HG03442 (cell line): ENCODE measurements around the gene CCDC102B.
"Not testable (repeated sequence)": the region's sequence is repeated elsewhere in the genome, so short reads cannot be mapped to it uniquely, and the experiment has no call there.

Source experiments
- ATAC-seq: cut with Tn5 transposase; IDR thresholded peaks from one replicate; pipeline ENCODE4 v1.9.1; 2021; ENCODE audit warnings: mild to moderate bottlenecking, moderate library complexity; ENCODE audit not compliant: unreplicated experiment

CCDC102B gene

DNA sequence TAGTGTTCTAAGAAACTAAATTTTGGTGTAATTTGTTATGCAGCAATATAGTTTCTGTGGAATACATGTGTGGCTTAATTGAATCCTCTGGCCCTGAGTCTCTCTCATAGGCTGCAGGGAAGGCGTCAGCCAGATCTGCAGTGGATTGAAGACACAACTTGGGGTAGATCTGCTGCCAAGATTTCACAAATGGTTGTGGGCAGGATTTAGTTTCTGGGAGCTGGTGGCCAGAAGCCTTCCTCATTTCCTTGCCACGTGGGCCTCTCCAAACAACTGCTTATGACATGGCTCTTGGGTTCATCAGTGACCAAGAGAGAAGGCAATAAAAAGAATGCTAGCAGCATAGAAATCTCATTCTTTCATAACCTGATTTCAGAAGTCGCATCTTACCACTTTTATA is 28.2 kb downstream of the CCDC102B start:
- ATAC-seq: no peak

DNA sequence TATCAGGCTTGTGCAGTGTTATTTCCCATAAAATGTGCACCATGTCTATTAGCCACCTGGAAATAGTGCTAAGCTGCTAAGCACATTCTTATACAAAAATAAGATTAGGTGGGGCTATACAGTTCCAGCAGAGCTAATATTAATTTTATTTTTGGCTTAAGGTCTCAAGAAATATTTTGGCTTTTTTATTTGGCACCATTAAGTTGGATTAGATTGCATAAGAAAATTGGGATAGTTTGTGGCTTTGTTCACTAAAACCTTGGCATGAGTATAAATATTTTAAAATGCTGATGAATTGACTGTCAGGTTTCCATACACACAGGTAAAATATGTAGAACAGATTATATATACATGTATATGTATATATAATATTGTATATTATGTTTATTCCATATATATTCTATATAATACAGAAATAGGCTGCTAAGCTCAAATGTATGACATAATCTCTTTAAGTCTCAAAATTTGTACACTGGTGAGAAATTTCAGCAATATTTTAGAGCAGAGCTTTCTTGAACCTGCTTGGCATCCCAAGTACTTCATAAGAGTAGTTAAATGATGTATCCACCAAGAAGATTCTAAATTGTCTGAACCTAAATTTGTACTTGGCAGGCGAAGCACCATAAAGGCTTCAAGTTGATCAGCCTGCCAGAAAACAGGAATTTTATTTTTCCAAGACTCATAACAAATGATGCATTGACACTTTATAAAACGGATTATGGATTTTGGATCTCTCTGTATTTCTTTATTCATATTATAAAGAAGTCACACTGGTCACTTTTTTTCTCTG is 32.6 kb downstream of the CCDC102B start:
- no peak for ATAC-seq

DNA sequence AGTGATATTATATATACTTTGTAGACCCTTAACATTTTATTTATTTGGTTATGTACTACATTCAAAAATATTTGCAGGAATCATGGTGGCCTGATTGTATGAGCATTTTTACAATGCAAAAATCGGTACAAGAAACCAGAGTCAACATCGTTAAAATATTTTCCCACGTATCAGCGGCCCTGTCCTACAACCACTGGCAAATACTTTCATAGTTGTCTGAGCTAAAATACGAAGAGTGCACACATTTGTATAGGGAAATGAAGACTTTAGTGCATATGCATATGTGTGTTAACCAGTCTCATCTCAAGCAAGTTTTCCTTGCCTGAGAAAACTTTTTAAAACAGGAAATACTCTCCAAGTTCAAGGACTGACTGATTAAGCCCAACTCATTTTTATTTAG is 35.9 kb downstream of the CCDC102B start:
- ATAC-seq: no peak

DNA sequence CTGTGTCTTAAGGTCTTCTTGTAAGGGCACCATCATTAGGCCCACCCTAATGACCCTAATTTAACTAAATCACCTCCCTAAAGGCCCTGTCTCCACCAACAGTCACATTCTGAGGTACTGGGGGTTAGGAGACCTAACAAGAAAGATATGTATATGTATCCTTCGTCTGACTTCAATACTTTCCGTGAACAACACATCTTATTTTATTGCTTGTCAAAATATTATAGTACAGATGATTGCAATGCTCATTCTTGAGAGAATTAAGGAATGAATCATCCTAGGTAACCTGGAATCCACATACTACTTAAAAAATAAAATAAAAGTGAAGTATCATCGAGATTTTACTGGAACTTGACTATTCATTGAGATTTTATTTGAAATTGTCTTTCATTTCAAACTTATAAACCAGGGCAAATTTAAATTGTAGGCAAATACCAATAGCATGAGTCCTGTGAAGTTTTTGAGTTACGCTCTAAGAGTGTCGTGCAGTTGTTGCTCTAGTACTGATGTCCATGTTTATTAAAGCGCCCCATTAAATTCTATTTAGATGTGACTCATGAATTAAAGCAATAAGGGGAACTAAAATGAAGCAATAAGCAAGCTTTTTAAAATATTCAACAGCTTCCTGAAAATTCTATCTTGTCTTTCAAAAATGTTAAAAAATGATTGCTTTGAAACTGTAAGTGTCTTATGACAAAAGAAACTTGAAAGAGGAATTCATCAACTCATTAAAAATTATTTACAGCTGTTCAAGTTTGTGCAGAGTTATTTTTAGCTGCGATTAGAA is 40.0 kb downstream of the CCDC102B start:
- no peak for ATAC-seq

DNA sequence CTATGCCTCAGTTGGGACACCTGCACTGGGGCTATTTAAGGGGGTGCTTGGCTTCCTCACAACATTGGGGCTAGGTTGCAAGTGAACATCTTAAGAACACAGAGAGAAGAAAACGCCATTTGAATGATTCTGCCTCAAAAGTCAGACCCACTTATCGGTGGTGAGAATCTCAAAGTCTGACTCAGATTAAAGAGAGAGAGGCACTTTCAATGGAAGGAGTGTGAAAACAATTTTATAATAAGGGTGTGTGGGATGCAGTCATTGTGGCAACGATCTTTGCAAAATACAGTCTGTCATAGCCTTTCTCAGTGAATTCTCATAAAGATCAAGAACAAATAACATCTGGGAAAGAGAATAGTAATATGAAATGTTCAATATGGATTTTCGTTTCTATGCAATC is 41.8 kb downstream of the CCDC102B start:
- ATAC-seq: no peak

DNA sequence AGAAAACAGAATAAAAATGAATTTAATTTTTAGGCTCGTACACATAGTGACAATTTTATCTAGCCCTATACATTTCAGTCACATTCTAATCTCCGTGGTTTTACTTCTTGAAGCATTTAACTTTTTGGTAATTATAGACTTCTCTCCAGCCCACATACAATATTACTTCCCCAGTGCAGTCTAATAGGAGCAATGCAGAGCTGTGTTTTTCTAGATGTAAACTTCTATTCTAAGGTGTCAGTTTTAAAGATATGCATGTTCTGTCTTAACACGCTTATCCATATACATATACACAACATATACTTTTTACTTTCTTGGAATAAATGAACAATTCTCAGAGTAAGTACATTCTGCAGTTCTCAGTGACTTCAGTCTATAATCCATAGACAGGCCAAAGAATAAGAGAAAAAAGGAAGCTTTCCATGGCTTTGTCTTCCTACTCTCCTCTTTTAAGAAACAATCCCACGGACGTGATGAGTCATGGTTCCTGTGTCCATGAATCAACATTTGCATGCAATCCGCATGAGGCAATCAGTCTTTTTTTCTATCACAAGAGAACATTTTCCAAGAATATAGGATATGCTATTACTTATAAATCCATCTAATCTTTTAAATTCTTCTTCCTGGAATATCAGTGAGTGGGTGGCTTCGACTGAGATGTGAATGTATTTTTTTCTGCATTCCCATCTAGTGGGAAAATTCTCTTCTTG is 42.8 kb downstream of the CCDC102B start:
- ATAC-seq: no peak

DNA sequence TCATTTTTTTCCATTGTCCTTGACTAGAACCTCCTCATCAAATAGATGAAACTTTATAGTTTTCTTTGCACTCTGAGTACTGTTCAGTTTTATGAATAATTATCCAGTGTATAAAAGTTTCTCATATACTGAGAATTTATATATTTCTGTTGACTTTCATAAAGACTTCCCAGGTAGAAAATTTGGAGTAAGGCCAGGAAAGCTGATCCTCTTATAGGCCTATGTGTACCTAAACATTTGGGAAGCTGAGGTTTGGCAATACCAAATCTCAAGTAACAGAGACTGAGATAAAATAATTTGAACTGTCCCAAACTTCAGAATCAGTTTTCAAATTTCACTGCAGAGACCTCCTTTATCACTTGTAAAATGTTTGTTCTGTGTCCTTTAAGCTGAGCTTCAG is 43.4 kb downstream of the CCDC102B start:
- ATAC-seq: no peak

DNA sequence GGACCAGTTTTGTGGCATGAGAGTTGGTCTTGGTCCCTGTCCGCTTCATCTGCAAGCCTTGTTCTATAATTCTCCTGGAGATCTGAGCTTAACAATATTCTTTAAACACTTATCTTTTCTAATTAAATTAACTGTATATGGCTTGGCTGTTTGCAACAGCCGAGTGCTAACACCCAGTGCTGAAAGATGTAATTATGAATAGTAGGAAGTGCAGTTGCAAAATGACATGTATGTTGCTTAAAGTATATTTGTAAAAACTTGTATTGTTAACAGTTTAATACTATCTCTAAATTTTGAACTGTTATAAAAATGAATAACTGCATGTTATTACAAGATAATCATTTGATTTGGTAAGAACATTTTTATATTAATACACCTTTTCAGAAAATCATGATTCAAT is 45.1 kb downstream of the CCDC102B start:
- ATAC-seq: no peak

DNA sequence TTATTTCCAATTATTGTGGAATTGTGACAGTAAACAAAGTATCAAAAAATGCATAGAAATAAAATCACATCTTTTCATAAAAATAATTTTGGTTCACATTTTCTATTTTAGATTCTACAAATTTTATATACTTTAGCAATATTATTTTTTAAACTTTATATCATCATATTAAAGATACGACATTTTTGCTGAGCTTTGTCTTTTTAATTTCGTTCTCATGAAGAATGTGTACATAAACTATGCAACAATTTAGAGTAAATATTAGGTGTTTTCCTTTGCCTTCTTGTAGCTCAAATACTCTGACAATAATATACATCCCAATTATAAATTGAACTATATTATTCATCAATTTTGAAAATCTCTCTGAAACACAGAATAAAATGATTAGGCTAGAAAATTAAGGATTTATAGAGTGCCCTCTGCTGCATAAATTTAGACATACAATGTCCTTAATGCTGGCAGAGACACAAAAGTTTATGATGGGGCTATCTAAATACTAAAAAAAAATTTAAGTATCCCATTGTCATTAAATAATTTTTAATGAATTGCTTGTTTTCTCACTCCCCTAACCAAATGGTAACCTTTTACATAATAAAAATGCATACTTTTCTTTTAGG is 45.7 kb downstream of the CCDC102B start:
- ATAC-seq: no peak

DNA sequence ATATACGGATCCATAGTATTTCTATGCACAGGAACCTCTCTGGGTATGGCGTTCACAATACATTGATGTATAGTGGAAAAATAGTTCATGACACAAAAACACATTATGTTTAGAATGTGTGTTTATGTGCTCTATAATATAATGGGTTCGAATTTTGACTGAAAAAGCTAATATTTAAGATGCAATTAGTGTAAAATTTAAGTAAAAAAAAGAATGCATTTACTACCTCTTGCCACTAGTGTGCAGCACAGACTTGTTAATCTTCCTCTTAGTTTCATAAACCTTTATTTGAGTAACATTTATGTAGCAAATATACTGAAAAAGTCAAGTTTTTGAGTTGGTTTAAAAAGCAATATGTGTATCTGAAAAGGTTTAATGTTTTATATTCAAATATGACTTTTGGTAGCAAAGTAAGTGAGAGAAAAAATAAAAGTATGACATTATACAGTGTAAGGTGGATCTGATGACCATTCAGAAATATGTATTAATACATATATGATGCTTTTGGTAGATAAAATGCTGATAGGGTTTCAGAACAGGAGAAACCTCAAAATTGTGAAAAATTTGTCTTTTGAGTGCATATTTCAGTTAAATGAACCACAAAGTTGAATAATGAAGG is 49.4 kb downstream of the CCDC102B start:
- ATAC-seq: no peak

DNA sequence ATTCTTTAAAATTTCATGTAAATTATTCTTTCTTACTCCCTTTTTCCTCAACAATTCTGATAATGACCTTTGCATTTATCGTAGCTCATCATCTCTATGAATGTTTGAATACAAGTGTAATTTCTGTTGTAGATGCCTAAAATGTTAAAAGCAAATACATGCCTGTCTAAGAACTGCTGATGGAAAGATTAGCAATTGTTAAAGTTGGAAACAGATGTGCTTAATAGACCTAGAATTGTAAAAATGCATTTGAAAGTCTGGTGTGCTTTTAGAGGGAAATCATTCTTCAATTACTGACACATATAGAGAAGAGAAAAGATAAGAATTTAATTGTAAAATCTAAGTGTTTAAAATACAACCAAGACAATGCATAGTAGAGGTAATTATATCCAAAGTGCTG is 50.4 kb downstream of the CCDC102B start:
- no peak for ATAC-seq

DNA sequence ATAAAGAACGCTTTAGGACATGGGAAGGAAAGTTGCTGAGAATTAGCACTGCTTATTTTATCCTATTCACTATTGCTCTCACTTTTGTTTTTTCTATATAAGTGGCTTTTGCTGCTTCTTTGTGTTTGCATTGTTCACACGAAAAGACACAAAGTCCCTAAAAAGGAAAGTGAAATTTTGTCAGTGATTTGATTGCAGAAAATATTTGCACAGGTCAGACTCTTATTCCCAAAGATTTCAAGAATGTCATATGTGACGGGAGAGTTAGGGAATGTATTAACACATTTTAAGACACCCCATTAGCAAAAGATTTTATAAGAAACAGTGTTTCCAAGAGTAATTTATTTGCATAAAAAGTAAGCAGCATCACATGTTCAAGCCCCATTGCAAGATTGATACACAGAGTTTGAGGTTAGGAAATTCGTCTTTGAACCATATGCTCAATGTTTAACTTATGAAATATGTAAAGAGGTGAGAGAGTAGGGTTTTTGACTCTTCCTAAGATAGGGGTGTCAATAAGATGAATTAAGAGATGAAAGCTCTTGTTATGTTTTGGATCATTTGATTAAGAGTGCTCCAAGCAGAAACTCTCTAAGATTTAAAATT is 57.0 kb downstream of the CCDC102B start:
- ATAC-seq: no peak

DNA sequence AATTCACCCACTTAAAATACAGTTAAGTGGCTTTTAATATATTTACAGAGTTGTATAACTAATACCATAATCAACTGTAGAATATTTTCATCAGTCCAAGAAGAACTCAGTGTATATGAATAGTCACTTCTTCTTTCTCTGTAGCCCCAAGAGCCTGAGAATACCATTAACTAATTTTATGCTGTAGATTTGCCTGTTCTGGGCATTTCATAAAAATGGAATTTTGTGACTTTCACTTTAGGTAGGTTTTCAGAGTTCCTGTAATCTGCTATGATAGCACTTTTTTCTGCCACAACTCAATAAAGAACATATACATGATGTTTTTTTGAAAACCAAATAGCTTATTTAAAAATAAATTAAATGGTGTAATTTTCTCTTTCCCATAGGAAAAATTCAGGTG is 57.6 kb downstream of the CCDC102B start:
- no peak for ATAC-seq

DNA sequence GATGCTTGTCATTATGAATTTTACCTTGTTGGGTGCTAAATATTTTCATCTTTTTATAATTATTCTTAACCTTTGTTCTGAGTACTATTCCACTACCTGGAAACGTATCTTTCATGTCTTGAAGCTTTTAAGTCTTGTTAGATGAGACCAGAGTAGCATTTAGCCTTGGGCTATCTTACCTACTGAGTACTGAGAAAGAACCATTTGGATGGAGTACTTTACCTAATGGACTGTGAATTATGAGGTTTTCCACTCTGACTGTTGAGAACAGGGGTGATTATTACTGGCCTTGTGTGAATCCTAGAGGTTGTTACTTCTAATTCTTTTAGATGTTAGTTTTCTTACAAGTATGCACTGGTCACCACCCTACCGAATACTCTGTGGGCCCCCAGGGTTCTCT is 63.5 kb downstream of the CCDC102B start:
- ATAC-seq: no peak

DNA sequence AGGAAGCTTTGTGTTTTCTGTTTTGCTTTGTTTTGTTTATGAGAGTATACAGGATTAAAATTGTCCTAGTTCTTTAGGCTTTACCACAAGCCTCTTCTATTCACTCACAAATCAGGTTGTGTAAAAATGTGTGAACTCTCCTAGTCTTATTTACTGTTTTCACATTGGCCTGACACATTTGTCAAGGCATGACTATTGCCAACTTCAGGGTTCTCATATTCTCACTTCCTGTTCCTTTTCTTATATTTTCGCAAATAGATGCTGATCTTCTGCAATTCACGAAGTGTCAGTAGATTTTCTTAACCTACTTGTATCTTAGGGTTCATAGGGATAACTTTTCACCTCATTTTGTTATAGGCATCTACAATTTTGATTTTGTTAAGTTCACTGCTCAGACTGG is 67.1 kb downstream of the CCDC102B start:
- ATAC-seq: no peak

DNA sequence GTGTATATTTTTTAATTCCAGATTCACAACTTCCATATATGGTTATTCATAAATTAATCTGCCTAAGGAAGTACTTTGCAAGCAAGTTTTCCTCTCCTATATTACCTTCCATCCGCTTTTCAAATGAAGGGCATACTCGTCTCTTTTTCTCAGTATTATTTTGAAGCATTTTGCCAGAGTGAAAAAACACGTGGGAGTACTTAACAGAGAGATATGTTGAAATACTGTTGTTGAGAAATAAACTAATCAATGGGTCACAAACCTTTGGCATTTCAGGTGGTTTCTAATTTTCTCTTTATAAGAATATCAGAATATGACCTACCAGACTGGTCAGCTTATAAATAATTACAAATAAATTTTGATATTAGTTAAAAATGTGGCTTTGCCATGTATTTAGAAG is 67.6 kb downstream of the CCDC102B start:
- ATAC-seq: no peak

DNA sequence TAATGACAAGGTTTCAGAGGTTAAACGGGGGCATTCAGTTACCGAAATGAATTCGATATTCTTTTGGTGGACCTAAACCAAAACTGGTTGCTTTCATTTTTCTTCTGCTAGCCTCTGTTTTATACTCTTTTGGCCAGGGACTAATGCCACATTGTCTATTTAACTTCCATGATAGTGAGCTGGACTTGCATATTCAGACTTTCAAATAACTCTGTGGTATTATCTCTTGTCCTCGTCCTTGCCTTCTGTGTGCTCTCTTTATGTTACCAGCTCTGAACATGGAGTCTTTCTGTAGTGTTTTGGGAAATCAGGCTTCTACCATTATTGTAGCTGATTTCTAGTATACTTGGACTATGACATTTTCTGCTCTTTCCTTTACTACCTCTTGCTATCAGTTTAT is 75.1 kb downstream of the CCDC102B start:
- ATAC-seq: no peak

DNA sequence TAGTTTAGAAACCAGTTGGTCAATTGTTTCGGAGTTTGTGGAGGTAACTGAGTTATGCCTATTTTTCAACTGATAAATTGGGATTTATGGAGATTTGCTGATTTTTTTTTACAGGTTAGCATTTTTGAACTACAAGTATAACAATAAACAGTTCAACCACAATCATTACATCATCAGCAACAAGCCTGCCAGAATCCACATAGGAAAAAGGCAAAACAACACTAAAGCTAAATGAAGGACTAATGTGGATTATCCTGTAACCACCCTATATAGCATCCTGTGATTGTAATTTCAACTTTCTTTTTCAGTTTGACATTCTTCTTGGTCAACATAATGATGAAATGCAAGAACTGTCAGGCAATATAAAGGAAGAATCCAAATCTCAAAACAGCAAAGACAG is 76.5 kb downstream of the CCDC102B start:
- no peak for ATAC-seq

DNA sequence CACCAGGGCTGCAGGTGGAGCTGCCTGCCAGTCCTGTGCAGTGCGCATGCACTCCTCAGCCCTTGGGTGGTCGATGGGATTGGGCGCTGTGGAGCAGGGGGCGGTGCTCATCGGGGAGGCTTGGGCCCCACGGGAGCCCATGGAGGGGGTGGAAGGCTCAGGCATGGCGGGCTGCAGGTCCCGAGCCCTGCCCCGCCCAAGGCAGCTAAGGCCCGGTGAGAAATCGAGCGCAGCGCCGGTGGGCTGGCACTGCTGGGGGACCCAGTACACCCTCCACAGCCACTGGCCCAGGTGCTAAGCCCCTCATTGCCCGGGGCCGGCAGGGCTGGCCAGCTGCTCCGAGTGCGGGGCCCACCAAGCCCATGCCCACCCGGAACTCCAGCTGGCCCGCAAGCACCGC is 82.1 kb downstream of the CCDC102B start:
- ATAC-seq: not testable (repeated sequence)

DNA sequence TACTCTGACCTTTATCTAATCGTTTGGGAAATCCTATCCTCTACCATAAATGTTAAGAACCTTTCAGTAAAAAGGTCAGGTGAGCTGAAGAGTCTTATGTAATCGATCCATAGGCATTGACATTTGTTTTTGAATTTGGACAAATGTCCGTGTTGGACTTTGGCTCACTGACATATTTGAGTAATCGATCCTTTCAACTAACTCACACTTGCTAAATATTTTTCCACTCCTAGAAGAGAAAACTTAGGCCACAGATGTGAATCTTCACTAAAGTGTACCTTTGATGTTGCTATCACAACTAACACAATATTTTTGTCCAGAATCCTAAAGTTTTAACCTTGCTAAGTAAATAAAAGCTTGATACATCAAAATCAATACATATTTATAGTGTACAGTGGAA is 89.5 kb downstream of the CCDC102B start:
- no peak for ATAC-seq

DNA sequence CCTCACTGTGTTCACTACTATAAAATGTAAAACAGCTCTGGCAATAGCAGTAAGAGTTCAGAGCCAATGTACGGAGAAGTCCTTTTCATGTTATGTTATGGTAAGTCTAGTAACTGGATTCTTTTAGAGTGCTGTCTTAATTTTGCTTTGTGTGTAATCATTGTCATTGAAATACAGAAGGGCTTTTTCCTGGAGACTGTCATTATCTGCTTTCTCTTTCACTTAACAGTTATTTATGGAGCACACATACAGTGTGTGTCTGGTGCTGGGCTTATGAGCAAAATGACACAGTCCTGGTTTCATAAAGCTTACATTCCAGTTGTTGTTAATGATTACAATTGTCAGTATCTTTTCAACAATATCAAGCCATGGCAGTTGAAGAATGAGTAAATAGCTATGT is 95.5 kb downstream of the CCDC102B start:
- ATAC-seq: no peak
